Stimulated activated CD8-positive, alpha-beta memory T cell treated with anti-CD3 and anti-CD28 coated beads, Interleukin-7, amount 100 ng/mL, for 4 hours (primary cell): ENCODE results near the gene GDNF.

ENCODE experiments used
- DNase-seq, 2 donors: peaks; one replicate each; pipeline ENCODE4 v3.0.0-alpha.2; 2020; ENCODE audit warnings: low read depth in 2 of 2

Gene GDNF

GRCh38 chr5:37846786-37847310 lies 7.0 kb upstream of the GDNF start:
- DNase-seq, result no peak

GRCh38 chr5:37844009-37844408 lies 4.2 kb upstream of the GDNF start:
- no peak for DNase-seq

DNA sequence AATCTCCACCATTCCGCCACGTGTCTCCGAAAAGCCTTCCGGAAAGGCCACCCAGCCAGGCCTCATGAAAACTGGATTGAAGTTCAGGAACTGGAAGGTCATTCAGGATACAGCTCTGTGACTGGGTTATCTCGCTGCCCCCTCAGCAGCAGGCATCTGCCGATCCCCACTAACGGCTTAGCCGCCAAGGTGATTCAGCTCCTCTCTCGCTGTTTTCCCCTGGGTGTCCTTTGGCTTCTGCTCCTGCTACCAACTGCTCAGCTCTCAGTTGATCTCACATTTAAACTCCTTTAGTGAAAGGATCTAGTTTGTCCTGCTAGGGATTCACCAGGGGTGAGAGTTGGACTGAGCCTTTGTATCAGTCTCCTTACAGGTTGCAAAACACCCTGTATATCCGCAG lies 2.2 kb upstream of the GDNF start:
- no peak for DNase-seq

DNA sequence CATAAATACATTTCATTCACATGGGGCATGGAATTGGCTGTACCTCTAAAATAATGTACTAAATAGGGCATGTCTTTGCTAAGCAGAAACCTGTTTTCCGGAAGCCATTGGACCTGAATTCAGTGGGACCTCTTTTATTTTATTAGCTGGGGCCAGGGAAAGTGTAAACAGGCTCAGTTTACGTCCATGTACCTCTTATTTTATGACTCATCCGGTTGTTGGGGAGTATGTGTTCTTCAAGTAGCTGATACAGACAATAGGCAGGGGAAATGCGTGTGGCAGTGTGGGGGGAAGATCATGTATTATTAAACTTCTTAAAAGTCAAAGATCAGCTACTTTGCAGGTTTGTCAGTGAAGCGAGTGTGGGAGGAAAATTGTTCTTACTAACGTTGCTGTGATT lies 1.4 kb upstream of the GDNF start:
- DNase-seq, result no peak

DNA sequence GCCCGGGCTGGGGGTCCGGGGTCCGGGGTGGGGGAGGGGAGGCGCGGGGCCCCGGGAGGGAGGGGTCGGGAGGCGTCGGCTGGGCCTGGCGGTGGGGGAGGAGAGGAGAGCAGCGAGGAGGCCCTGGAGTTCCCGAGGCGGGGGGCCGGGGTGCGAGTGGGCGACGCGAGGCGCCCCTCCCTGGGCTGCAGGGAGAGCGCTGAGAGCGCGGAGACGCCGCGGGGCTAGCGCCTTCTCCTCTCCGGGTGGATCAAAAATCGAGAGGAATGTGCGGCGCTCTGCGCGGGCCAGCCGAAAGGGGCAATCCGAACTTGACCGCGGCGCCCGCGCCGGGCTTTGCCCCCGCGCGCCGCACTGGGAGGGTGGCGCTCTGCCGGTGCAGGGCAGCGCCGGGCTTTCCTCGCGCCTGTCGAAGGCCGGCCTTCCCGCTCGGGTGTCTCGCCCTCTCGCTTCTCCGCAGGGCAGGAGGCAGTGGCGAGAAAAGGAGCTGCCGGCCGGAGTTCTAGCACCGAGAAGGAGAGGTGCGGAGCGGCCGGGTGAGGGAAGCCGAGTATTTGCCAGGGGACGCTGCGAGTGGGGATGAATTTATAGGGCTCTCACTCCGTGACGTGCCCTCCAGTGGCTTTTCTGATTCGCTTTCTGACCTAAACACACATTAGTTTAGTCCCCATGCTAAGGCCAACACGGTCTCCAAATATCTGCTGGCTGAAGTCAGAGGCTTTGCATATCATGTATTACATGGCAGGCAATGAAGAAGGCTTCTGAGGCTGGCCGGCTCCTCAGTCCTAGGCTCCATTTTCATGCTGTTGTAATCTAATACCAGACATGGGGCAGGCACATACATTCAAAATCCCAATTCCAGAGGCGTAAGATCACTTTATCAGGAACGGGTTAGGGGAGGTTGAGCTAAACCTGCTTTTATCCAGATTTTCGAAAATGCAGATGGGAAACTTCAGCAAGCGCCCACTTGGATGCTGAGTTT lies 503 bp upstream of the GDNF start:
- no peak for DNase-seq

DNA sequence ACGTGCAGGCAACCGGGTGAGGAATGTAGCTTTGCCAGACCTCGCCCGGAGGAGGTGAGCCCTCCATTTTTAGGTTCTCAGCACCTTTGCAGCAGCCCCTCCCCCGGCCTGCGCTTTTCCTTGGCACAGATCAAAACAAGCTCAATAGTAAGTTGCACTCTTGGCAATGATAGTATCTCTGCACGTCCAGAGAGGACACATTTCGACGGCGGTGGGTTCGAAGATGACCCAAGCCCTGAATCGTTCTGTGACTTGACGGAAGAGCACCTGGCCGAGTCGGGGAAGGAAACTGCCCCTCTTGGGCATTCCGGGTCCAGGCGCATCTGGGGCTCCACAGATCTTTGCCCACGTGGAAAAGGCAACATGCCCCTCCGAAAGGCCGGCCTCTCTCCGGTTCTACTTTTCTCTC lies 904 bp downstream of the GDNF start:
- DNase-seq, result no peak

- DNase-seq, result no peak
Measured at GRCh38 chr5:37838152-37838932, 1.5 kb downstream of the GDNF start.

- peak; percentile 5 to 6 for DNase-seq
Measured at GRCh38 chr5:37837414-37838032, 2.3 kb downstream of the GDNF start.

DNA sequence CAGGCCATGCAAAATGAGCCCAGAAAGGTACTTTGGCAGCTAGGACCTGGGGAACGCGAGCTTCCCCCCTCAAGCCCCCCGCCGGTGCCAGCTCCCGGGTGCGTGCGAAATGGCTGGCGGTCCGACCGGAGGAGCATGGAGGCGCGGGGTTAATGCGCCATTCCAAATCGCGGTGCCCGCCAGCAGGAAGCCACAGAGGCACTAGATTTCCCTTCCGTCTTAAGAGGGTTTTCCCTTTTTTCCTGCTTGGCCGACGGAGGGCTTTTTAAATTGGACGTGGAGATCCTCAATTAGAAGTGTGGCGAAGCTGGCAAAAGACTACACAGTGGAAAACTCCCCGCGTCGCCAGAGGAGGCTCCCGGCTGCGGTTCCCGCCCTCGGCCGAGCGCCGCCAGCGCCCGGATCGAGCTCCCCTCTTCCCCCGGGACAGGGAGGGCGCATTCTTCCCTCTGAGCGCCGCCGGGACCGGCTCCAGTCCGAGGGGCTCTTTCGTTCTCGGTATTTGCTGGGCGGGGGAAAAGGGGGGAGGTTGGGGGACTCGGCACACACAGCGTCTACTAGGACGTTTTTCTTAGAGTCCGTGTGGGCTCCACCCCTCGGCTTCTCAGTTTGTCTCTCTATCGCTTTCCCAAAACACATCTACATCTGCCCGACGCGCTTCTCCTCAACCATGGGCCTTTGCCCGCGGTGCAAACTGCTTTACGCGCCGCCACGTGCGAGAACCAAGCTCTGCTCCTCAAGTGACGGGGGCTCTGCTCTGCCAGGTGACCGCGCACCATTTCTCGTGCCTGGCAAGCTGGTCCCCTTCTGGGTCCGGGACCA lies 3.0 kb downstream of the GDNF start:
- no peak for DNase-seq

- no peak for DNase-seq
Measured at GRCh38 chr5:37836235-37836591, 3.6 kb downstream of the GDNF start.

- no peak for DNase-seq
Measured at GRCh38 chr5:37835380-37835973, 4.4 kb downstream of the GDNF start.

- DNase-seq, result no peak
Measured at GRCh38 chr5:37834542-37835379, 5.1 kb downstream of the GDNF start.

- DNase-seq, result no peak
Measured at GRCh38 chr5:37833990-37834389, 5.9 kb downstream of the GDNF start.

DNA sequence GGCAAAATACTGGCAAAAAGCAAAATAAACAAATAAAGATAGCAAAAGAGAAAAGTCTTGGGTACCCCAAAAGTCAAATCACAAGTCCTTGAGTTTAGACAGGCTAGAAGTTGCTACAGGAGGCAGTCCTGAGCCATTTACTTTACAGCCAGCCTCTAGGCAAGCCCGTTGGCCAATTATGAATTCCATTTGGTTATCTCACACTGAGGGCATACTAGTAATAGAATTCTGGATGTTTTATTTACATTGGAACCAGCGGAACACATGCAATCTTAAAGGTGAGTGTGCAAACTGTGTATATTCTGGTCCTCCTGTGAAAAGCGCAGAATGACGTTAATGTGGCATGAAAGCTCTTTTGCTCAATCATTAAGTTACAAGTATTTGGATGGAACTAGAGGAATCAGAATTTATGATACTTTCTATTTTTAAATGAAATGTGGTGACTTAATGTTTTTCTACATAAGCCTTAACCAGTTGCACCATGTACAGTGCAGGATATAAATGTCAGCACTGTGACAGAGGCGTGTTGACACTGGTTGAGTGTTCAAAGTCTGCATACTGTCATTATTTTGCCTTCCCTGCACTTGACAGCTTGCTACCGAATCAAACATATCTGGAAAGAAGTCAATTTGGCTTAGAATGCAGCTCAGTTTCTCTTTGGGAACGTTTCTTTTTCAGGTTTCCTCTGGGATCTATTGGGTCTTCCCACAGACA lies 7.9 kb downstream of the GDNF start:
- DNase-seq, result no peak

- DNase-seq, result no peak
Measured at GRCh38 chr5:37830348-37830747, 9.5 kb downstream of the GDNF start.

- no peak for DNase-seq
Measured at GRCh38 chr5:37825334-37825915, 14.4 kb downstream of the GDNF start.

GRCh38 chr5:37823433-37824152 lies 16.2 kb downstream of the GDNF start:
- DNase-seq, result no peak

GRCh38 chr5:37816883-37817282 lies 23.0 kb downstream of the GDNF start:
- no peak for DNase-seq
